Fibroblast of mammary gland (primary cell): ENCODE results near the gene ADPRHL1.

Experiments used
- DNase-seq: peaks from one replicate; pipeline ENCODE4 v3.0.0-alpha.2; 2010; ENCODE audit warnings: low read depth
- H3K4me3 ChIP-seq: 2 replicates; pipeline ENCODE4 v1.5.1; 2011; ENCODE audit warnings: low read depth, mild to moderate bottlenecking, low read length, moderate library complexity; ENCODE audit not compliant: control insufficient read depth
- TF ChIP-seq, protein P1 (sequence below): conservative IDR thresholded peaks from 2 replicates; pipeline ENCODE4 v1.5.1; 2011; ENCODE audit warnings: low read depth, low read length, inconsistent platforms; ENCODE audit not compliant: control insufficient read depth, insufficient read depth

Gene ADPRHL1

DNA sequence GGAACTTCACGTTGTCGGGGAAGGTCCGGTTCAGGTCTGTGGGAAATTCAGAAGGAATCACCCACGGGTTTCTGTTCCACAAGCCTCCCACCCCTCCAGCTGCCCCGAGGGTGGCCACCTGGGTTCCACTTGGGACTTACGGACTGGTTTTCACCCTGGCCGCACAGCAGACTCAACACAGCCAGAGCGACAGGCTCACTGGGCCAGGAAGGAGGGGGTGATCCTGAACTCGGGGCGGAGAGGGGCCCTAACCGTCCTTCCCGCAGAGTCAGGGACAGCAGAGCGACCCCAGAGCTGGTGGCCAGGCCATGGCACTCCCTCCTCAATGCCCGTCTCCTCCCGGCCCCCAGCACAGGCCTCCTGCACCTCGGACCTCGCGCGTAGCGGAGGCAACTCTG, 102.4 kb downstream of the ADPRHL1 start:
- H3K4me3 ChIP-seq, result no peak overlapping the region
- TF ChIP-seq, protein P1, sequence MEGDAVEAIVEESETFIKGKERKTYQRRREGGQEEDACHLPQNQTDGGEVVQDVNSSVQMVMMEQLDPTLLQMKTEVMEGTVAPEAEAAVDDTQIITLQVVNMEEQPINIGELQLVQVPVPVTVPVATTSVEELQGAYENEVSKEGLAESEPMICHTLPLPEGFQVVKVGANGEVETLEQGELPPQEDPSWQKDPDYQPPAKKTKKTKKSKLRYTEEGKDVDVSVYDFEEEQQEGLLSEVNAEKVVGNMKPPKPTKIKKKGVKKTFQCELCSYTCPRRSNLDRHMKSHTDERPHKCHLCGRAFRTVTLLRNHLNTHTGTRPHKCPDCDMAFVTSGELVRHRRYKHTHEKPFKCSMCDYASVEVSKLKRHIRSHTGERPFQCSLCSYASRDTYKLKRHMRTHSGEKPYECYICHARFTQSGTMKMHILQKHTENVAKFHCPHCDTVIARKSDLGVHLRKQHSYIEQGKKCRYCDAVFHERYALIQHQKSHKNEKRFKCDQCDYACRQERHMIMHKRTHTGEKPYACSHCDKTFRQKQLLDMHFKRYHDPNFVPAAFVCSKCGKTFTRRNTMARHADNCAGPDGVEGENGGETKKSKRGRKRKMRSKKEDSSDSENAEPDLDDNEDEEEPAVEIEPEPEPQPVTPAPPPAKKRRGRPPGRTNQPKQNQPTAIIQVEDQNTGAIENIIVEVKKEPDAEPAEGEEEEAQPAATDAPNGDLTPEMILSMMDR, result no peak
- no peak for DNase-seq

DNA sequence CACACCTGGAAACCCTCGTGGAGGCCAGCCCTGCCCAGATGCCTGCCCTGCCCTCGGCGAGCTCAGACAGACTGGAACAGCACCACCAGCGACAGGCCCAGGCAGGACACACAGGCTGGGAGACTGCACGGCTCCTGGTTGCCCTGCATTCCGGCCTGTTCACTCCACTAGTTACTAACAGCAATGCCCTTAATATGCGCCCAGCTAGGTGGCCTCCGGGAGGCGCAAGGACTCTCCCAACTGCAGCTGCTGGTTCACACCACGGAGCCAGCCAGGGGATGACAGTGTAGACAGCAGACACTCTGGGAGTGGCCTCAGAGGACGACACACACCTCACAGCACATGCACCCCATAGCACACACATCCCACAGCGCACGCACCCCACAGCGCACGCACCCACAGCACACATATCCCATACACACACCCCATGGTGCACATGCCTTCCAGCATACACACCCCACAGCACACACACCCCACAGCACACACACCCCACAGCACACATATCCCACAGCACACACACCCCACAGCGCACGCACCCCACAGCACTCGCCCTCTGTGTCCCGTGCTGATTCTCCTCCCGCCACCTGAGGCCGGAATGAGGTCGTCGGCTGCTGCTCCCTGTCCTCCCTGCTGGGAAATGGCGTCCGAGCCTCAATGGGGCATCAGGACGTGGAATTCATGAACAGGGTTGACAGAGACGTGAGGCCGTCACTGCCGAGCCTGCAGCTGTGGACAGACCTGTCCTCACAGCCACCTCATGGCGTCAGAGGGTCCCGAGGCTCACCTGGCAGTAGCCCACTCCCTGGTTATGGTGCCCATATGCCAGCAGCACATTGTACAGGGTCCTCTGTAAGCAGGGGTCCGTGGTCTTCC, 103.0 kb downstream of the ADPRHL1 start:
- DNase-seq, result no peak
- H3K4me3 ChIP-seq, result no peak overlapping the region
- TF ChIP-seq, protein P1, result no peak
